Measurements from ENCODE around the gene MMRN2. TPM values are rescaled to one million over a fixed set of nuclear protein-coding genes. Genes with fewer than 3 reads are reported as not detected.

Gene MMRN2
- polyA plus RNA-seq, 1 donor from 2014 or later, result 0.15 TPM

DNA sequence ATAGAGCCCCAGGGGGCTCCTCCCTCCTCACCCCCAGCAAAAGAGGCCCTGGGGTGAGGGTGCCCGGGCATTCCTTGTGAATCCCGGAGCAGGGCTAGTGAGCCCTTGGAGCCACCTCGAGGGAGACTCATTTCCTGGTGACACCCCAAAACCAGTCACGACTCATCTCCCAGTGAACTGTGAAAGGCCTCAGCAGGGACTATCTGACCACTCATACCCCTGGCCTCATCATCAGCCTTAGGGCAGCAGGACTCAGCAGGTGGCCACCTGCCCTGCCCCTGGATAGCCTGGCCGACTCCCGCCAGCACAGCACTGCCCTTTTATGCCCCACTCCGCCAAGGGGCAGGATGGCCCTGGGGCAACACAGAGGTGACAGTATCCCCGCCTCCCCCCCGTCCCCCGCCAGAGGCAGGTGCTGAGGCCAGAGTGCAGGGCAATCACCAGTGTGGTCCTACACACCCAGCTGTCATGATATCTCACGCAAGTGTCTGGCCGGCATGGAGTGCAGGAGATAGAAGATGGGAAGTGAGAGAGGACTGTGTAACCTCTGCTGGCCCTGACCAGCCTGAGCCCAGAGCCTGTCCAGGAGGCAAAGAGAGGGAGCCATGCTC lies 4.2 kb upstream of the MMRN2 start:
- no peaks in the 10 kb centered on the region for H3K9me3 ChIP-seq (ENCODE audit: low read length)
- no peaks in the 10 kb centered on the region for H3K36me3 ChIP-seq (ENCODE audit: insufficient read depth, low read length)
- no peaks in the 10 kb centered on the region for H4K20me1 ChIP-seq (ENCODE audit: insufficient read depth)
- no peak overlapping the region for H3K9ac ChIP-seq (ENCODE audit: low read length)
- H3F3A ChIP-seq (ENCODE audit: insufficient read depth, low read length, poor library complexity, severe bottlenecking), result no peaks in the 10 kb centered on the region
- H3K79me2 ChIP-seq (replicated peaks; ENCODE audit: insufficient read depth, low read length), result no peaks in the 10 kb centered on the region
- H3K27ac ChIP-seq (ENCODE audit: low read length), result no peak overlapping the region
- no peak overlapping the region for H3K4me2 ChIP-seq (ENCODE audit: low read length)
- H3K27me3 ChIP-seq (ENCODE audit: insufficient read depth, low read depth, low read length), result no peaks in the 10 kb centered on the region
- no peaks in the 10 kb centered on the region for H3K9me2 ChIP-seq (ENCODE audit: insufficient read depth, low read length)
- H3K4me3 ChIP-seq (ENCODE audit: low read length), result no peak overlapping the region
- H2AFZ ChIP-seq (ENCODE audit: low read depth, low read length), result no peak overlapping the region
- TF ChIP-seq EZH2 (IDR thresholded peaks at IDR 0.05; ENCODE audit: borderline replicate concordance, insufficient read depth, low read length, poor library complexity, severe bottlenecking) (no peak), SMC3 (conservative IDR thresholded peaks at IDR 0.05; ENCODE audit: poor library complexity) (no peak), TAF1 (IDR thresholded peaks at IDR 0.05; ENCODE audit: low read depth) (no peak), MXI1 (conservative IDR thresholded peaks at IDR 0.05; ENCODE audit: poor library complexity, severe bottlenecking) (no peak), RAD21 (conservative IDR thresholded peaks at IDR 0.05) (no peak), EP300 (conservative IDR thresholded peaks at IDR 0.05; ENCODE audit: poor library complexity, severe bottlenecking) (no peak), POLR2AphosphoS5 (IDR thresholded peaks at IDR 0.05) (no peak)
- TF ChIP-seq, protein P1, sequence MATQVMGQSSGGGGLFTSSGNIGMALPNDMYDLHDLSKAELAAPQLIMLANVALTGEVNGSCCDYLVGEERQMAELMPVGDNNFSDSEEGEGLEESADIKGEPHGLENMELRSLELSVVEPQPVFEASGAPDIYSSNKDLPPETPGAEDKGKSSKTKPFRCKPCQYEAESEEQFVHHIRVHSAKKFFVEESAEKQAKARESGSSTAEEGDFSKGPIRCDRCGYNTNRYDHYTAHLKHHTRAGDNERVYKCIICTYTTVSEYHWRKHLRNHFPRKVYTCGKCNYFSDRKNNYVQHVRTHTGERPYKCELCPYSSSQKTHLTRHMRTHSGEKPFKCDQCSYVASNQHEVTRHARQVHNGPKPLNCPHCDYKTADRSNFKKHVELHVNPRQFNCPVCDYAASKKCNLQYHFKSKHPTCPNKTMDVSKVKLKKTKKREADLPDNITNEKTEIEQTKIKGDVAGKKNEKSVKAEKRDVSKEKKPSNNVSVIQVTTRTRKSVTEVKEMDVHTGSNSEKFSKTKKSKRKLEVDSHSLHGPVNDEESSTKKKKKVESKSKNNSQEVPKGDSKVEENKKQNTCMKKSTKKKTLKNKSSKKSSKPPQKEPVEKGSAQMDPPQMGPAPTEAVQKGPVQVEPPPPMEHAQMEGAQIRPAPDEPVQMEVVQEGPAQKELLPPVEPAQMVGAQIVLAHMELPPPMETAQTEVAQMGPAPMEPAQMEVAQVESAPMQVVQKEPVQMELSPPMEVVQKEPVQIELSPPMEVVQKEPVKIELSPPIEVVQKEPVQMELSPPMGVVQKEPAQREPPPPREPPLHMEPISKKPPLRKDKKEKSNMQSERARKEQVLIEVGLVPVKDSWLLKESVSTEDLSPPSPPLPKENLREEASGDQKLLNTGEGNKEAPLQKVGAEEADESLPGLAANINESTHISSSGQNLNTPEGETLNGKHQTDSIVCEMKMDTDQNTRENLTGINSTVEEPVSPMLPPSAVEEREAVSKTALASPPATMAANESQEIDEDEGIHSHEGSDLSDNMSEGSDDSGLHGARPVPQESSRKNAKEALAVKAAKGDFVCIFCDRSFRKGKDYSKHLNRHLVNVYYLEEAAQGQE (IDR thresholded peaks at IDR 0.05; ENCODE audit: borderline replicate concordance), result no peak
- TF ChIP-seq, protein P2, sequence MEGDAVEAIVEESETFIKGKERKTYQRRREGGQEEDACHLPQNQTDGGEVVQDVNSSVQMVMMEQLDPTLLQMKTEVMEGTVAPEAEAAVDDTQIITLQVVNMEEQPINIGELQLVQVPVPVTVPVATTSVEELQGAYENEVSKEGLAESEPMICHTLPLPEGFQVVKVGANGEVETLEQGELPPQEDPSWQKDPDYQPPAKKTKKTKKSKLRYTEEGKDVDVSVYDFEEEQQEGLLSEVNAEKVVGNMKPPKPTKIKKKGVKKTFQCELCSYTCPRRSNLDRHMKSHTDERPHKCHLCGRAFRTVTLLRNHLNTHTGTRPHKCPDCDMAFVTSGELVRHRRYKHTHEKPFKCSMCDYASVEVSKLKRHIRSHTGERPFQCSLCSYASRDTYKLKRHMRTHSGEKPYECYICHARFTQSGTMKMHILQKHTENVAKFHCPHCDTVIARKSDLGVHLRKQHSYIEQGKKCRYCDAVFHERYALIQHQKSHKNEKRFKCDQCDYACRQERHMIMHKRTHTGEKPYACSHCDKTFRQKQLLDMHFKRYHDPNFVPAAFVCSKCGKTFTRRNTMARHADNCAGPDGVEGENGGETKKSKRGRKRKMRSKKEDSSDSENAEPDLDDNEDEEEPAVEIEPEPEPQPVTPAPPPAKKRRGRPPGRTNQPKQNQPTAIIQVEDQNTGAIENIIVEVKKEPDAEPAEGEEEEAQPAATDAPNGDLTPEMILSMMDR (IDR thresholded peaks at IDR 0.05; ENCODE audit: poor library complexity, severe bottlenecking), result no peak

GRCh38 chr10:86960863-86961434 lies 3.5 kb upstream of the MMRN2 start:
- H3F3A ChIP-seq (ENCODE audit: insufficient read depth, low read length, poor library complexity, severe bottlenecking), result no peaks in the 10 kb centered on the region
- H3K27me3 ChIP-seq (ENCODE audit: insufficient read depth, low read depth, low read length), result no peaks in the 10 kb centered on the region
- no peaks in the 10 kb centered on the region for H4K20me1 ChIP-seq (ENCODE audit: insufficient read depth)
- H3K36me3 ChIP-seq (ENCODE audit: insufficient read depth, low read length), result no peaks in the 10 kb centered on the region
- H3K4me2 ChIP-seq (ENCODE audit: low read length), result no peak overlapping the region
- no peak overlapping the region for H3K4me3 ChIP-seq (ENCODE audit: low read length)
- H3K9ac ChIP-seq (ENCODE audit: low read length), result no peak overlapping the region
- H3K79me2 ChIP-seq (replicated peaks; ENCODE audit: insufficient read depth, low read length), result no peaks in the 10 kb centered on the region
- H2AFZ ChIP-seq (ENCODE audit: low read depth, low read length), result no peak overlapping the region
- no peak overlapping the region for H3K27ac ChIP-seq (ENCODE audit: low read length)
- H3K9me2 ChIP-seq (ENCODE audit: insufficient read depth, low read length), result no peaks in the 10 kb centered on the region
- no peaks in the 10 kb centered on the region for H3K9me3 ChIP-seq (ENCODE audit: low read length)
- TF ChIP-seq EP300 (conservative IDR thresholded peaks at IDR 0.05; ENCODE audit: poor library complexity, severe bottlenecking), result no peak
- no peak for TF ChIP-seq MXI1 (conservative IDR thresholded peaks at IDR 0.05; ENCODE audit: poor library complexity, severe bottlenecking)
- TF ChIP-seq SMC3 (conservative IDR thresholded peaks at IDR 0.05; ENCODE audit: poor library complexity), result no peak
- no peak for TF ChIP-seq RAD21 (conservative IDR thresholded peaks at IDR 0.05)
- TF ChIP-seq, protein P1 (IDR thresholded peaks at IDR 0.05; ENCODE audit: borderline replicate concordance), result no peak
- no peak for TF ChIP-seq POLR2AphosphoS5 (IDR thresholded peaks at IDR 0.05)
